Adrenal gland (tissue), 5 donors: ENCODE results near the gene ZNF41.

Experiments used
- CTCF ChIP-seq, 6 experiments: fragments of 450-650 bp in 4 of 6; fragments of 200-600 bp in 2 of 6; sonication (generic) in 1 of 6; IDR thresholded peaks; 1 replicate in 5 of 6; 2 replicates in 1 of 6; pipeline versions ENCODE4 v1.5.1 to v1.8.0; 2016 to 2021; ENCODE audit warnings: antibody characterized with exemption in 6 of 6, mild to moderate bottlenecking in 2 of 6, moderate library complexity in 1 of 6
- POLR2A ChIP-seq, 2 donors: fragments of 450-650 bp; IDR thresholded peaks; one replicate each; pipeline ENCODE4 v1.6.1; 2017; ENCODE audit warnings: antibody characterized with exemption in 2 of 2, mild to moderate bottlenecking in 2 of 2, moderate library complexity in 1 of 2
- donor health status: DM: no; HTN: no; CAD: no.

- TF ChIP-seq POLR2A (IDR thresholded peaks at IDR 0.05) (no peak), CTCF (IDR thresholded peaks at IDR 0.05) (no peak)
Observed at GRCh38 chrX:47422444-47422843, 60.6 kb downstream of the ZNF41 start.
